22Rv1 (cell line): ENCODE measurements around the gene LCN9.

Experiments
- H3K27ac ChIP-seq: fragments of 450-650 bp; 2 replicates; pipeline ENCODE4 v1.5.1; 2017
- ZFX ChIP-seq: fragments of 450-650 bp; IDR thresholded peaks from 2 replicates; pipeline ENCODE4 v1.6.1; 2017; ENCODE audit warnings: antibody characterized with exemption, borderline replicate concordance
- TF ChIP-seq, protein P1 (sequence below): fragments of 450-650 bp; IDR thresholded peaks from 2 replicates; pipeline ENCODE4 v1.5.1; 2017; ENCODE audit warnings: mild to moderate bottlenecking

The LCN9 gene

DNA sequence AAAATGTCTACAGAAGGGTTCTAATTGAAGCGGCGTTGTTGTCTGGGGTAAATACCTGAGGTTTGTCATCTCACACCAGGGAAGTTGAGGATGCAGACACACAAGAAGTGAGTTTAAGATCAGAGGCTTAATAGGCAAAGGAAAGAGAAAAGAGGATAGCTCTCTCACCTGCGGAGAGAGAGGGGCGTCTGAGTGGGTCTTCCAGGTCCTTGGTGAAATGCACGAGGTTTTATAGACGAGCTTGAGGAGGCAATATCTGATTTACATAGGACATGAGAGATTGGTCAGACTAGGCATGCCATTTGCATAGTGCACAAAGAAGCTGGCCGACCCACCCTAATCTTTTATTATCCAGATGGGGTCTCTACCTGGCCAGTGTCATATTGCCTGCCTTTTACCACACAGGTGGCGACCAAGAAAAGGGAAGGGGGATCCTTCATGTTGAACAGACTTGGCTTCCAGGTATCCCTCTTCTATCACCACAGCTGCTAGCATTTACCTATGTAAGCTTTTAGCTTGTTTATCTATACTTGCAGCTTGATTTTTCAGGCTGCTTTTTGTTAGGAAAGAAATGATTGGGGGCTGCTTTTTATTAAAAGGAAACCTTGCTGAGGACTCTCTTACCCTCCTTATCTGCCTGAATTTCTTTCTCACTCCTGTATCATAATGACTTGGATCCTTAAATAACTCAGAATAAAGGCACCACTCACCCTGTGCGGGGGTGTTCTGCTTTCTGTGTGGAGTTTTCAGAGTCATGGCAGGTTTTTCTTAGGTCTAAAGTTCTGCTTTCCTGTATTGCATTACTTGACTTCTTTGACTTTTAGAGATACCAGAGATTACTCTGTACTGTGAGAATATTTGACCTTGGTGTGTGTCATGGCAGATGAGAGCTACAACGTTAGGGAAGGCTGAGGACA, 14.4 kb upstream of the LCN9 start:
- H3K27ac ChIP-seq: no peak overlapping the region
- TF ChIP-seq, protein P1, sequence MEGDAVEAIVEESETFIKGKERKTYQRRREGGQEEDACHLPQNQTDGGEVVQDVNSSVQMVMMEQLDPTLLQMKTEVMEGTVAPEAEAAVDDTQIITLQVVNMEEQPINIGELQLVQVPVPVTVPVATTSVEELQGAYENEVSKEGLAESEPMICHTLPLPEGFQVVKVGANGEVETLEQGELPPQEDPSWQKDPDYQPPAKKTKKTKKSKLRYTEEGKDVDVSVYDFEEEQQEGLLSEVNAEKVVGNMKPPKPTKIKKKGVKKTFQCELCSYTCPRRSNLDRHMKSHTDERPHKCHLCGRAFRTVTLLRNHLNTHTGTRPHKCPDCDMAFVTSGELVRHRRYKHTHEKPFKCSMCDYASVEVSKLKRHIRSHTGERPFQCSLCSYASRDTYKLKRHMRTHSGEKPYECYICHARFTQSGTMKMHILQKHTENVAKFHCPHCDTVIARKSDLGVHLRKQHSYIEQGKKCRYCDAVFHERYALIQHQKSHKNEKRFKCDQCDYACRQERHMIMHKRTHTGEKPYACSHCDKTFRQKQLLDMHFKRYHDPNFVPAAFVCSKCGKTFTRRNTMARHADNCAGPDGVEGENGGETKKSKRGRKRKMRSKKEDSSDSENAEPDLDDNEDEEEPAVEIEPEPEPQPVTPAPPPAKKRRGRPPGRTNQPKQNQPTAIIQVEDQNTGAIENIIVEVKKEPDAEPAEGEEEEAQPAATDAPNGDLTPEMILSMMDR: no peak
- no peak for TF ChIP-seq ZFX

DNA sequence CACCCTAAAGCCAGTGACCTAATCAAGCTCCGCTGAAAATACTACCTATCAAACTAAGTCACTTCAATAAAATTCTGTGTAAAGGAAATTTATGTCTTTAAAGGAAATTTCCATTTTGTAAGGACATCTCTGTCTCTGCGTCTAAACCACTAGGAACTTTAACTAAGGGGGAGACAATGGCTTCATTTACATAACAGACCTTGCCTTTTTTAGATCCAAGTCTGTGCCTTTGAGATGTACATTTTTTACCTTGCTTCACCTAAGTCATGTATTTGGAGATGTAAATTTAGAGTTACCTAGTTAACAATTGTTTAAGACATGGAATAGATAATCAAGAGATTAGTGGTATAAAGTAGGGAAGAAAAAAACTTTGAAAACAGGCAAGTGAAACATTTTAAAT, 13.6 kb upstream of the LCN9 start:
- TF ChIP-seq ZFX: no peak
- TF ChIP-seq, protein P1: no peak
- no peak overlapping the region for H3K27ac ChIP-seq

DNA sequence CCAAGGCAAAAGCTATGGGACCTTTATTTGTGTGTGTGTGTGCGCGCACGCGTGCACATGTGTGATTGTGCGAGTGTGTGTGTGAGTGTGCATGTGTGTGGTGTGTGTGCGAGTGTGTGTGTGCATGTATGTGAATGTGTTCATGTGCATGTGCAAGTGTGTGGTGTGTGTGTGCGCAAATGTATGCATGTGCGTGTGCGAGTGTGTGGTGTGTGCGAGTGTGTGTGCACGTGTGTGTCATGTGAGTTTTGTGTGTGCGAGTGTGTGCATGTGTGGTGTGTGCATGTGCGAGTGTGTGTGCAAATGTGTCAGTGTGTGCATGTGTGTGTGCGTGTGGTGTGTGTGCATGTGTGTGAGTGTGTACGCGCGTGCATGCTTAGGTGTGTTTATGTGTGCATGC, 12.7 kb upstream of the LCN9 start:
- H3K27ac ChIP-seq: no peak overlapping the region
- no peak for TF ChIP-seq ZFX
- TF ChIP-seq, protein P1: no peak

DNA sequence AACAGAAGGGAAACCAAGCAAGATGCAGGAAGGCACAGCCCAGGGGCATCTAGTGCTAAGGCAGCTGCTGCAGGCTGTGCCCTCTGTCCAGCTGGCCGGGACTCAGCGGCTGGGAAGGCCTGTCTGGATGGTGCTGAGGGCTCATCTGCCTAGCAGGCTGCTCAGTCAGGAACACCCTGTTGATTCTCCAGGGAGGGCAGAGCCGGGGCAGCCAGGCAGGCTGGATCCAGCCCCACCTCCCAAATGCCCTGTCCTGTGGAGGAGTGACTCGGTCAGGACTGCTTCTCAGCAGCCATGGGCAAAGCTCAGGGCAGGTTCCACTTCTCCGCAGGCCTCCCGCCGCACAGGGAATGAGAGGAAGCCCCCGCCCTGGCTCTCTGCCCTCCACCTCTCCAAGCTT, 7.8 kb upstream of the LCN9 start:
- TF ChIP-seq, protein P1: no peak
- no peak for TF ChIP-seq ZFX
- H3K27ac ChIP-seq: no peak overlapping the region

DNA sequence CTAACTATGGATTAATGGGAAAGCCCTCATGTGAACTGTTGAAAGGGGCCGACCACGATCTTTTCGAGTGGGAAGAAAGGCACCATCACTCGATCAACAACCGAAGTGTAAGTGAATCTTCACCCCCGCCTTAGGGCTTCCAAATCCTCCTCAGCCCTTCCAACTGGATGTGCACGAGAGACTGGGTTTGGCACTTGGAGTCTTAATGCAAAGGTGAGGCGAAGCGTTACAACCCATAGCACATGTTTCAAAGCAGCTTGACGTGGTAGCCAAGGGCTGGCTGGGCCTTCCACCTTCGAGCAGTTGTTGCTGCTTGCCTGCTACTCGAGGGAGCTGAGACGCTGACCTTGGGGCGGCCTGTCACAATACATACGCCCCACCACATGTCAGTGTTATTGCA, 5.7 kb upstream of the LCN9 start:
- no peak for TF ChIP-seq ZFX
- TF ChIP-seq, protein P1: no peak
- H3K27ac ChIP-seq: no peak overlapping the region

DNA sequence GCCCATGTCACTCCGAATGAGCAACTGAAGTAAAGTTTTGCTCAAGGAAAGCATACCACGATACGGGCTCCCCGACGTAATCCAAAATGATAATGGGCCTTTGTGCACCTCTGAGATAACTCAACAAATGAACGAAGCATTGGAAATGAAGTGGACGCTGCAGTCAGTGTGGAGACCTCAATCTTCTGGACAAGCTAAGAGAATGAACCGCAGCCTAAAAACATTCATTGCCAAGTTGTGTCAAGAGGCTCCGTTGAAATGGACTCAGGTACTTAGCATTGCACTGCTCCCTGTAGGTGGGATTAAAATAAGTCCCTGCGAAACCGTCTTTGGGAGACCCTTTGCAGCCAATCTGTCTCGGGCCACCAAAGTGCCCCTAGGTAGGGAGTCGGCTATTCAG, 3.9 kb upstream of the LCN9 start:
- TF ChIP-seq, protein P1: no peak
- no peak for TF ChIP-seq ZFX
- no peak overlapping the region for H3K27ac ChIP-seq

DNA sequence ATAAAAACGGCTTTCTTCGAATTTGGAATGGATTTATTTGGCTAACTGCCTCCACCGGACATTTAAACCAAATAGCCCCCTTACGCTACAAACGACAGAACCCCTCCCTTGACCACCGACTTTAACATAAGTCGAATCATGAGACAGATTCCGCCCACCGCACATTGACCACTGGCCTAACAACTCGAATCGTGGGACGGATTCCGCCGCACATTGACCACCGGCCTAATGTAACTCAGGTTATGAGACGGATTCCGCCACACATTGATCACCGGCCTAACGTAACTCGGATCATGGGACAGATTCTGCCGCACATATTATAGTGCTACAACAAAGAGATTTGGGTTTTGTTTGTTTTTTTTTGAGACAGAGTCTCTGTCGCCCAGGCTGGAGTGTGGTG, 2.7 kb upstream of the LCN9 start:
- TF ChIP-seq, protein P1: no peak
- TF ChIP-seq ZFX: no peak

More for the DNA sequence above, 2.7 kb upstream of the LCN9 start:
- H3K27ac ChIP-seq: no peak overlapping the region
